GM06990 (cell line): Measurements from ENCODE around the gene OFD1.

ENCODE experiments used
- DNase-seq: peaks from one replicate; pipeline ENCODE4 v3.0.0-alpha.2; 2011; ENCODE audit not compliant: insufficient read length; ENCODE audit errors: extremely low read depth
- H3K27me3 ChIP-seq: replicated peaks from 2 replicates; pipeline ENCODE4 v1.6.0; 2011; ENCODE audit warnings: low read length; ENCODE audit not compliant: control insufficient read depth, insufficient read depth
- H3K36me3 ChIP-seq: 2 replicates; pipeline ENCODE4 v1.5.1; 2011; ENCODE audit warnings: low read length; ENCODE audit not compliant: control insufficient read depth, insufficient read depth
- H3K4me3 ChIP-seq: replicated peaks from 2 replicates; pipeline ENCODE4 v1.5.1; 2011; ENCODE audit warnings: low read depth, mild to moderate bottlenecking, control low read depth, low read length
- TF ChIP-seq, protein P1 (sequence below): IDR thresholded peaks from 2 replicates; pipeline ENCODE4 v1.5.1; 2011; ENCODE audit warnings: low read length, control low read depth, mild to moderate bottlenecking, inconsistent platforms; ENCODE audit not compliant: insufficient read depth, poor library complexity, severe bottlenecking

The OFD1 gene

GRCh38 chrX:13689741-13690211 is 44.8 kb upstream of the OFD1 start:
- Histone ChIP-seq H3K27me3 (no peaks in the 10 kb centered on the region), H3K4me3 (peak overlapping the region; percentile 72), H3K36me3 (peaks cover 1% of the 10 kb centered on the region; the same call in 1 of the 2 replicates)
- TF ChIP-seq, protein P1, sequence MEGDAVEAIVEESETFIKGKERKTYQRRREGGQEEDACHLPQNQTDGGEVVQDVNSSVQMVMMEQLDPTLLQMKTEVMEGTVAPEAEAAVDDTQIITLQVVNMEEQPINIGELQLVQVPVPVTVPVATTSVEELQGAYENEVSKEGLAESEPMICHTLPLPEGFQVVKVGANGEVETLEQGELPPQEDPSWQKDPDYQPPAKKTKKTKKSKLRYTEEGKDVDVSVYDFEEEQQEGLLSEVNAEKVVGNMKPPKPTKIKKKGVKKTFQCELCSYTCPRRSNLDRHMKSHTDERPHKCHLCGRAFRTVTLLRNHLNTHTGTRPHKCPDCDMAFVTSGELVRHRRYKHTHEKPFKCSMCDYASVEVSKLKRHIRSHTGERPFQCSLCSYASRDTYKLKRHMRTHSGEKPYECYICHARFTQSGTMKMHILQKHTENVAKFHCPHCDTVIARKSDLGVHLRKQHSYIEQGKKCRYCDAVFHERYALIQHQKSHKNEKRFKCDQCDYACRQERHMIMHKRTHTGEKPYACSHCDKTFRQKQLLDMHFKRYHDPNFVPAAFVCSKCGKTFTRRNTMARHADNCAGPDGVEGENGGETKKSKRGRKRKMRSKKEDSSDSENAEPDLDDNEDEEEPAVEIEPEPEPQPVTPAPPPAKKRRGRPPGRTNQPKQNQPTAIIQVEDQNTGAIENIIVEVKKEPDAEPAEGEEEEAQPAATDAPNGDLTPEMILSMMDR, result no peak
- no peak for DNase-seq

- Histone ChIP-seq H3K4me3 (peak overlapping the region; percentile 72), H3K36me3 (peaks cover 1% of the 10 kb centered on the region; the same call in 1 of the 2 replicates), H3K27me3 (no peaks in the 10 kb centered on the region)
- TF ChIP-seq, protein P1, result peak; percentile 52
- no peak for DNase-seq
Measured at GRCh38 chrX:13690836-13691235, 43.7 kb upstream of the OFD1 start.

DNA sequence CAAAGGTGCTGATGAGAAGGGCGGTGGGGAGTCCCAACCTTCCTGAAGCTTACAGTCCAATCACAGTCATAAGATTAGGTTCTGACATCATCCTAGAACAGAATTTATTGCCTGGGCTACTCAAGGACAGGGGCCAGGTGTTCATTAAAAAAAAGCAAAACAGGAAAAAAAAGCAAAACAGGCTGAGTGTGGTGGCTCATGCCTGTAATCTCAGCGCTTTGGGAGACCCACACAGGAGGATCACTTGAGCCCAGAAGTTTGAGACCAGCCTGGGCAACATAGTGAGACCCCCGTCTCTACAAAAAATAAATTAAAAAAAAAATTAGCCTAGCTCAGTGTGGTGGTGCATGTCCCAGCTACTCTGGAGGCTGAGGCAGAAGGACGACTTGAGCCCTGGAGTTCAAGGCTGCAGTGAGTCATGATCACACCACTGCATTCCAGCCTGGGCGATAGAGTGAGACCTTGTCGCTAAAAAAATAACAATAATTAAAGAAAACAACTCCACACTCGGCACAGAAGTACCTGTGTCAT is 42.6 kb upstream of the OFD1 start:
- Histone ChIP-seq H3K4me3 (peak overlapping the region; percentile 72), H3K27me3 (no peaks in the 10 kb centered on the region), H3K36me3 (peaks cover 1% of the 10 kb centered on the region; the same call in 1 of the 2 replicates)
- no peak for DNase-seq
- TF ChIP-seq, protein P1, result no peak

DNA sequence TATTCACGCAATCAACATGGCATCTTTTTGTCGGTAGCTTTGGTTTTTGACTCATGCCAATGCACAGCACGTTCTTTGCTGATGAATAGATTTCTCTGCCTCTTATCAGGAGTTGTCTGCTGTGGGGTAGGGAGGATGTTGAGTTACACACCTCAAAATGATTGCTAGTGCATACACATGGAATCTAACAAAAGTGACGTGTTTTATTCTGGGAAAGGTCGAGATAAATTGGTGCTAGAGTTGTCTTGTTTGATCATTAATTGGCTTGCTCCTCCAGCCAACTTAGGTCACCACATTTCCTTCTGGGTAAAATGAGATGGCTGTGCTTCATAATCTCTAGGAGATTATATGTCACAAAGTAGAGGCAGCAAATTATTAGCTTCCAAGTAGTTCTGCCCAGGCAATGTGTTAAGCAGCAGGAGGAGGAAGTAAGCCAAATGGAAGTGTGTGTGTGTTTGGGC is 41.7 kb upstream of the OFD1 start:
- Histone ChIP-seq H3K27me3 (no peaks in the 10 kb centered on the region), H3K36me3 (peaks cover 1% of the 10 kb centered on the region; the same call in 1 of the 2 replicates), H3K4me3 (peak overlapping the region; percentile 72)
- no peak for DNase-seq
- TF ChIP-seq, protein P1, result no peak

- peak overlapping the region; percentile 72 for H3K4me3 ChIP-seq
- TF ChIP-seq, protein P1, result no peak
Measured at GRCh38 chrX:13693341-13693961, 41.1 kb upstream of the OFD1 start.

More at GRCh38 chrX:13693341-13693961, 41.1 kb upstream of the OFD1 start:
- no peak for DNase-seq
- peaks cover 1% of the 10 kb centered on the region; the same call in 1 of the 2 replicates for H3K36me3 ChIP-seq
- H3K27me3 ChIP-seq, result no peaks in the 10 kb centered on the region
